Measurements from ENCODE around the gene PIGR. TPM values are rescaled to one million over a fixed set of nuclear protein-coding genes. Genes with fewer than 3 reads are reported as not detected.

PIGR gene
- total RNA-seq, 1 donor from 2014 or later = 0.06 TPM

DNA sequence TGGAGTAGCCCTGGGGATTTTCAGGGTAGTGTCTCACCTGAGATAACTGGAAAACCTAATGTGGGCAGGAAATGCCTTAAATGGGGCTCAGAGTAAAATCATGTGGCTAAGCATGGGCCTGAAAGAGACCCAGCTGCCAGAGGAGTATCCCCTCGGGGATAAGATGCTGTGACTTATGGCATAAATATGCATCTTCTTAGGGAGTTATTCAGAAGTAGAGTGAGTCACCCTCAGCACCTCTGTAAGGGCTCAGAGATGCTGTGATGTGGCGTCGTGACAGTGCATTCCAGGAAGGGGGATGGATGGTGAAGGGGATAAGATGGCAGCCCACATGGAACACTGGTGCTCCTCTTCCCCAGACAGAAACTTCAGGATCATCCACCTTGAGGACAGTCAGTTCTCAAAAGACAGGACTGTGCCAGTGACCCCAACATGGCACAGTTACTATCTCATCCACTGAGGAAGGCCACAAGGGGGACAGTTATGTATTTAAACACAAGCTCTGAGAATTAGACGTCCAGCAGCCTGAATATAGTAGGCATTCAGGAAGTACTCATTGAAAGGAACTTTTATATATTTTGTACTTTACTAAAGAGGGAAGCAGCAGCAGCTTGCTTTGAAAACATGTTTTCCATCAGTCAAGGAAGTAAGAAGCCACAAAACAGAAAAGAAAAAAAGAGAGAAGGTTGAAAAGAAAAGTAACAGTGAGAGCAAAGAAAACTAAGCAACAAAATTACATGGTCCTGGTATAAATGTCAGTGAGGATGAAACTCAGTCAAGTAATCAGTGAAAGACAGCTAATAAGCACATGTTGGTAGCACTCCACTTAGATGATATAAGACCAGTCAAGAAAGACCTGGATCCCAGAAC, 40.7 kb downstream of the PIGR start:
- TF ChIP-seq, protein P1, sequence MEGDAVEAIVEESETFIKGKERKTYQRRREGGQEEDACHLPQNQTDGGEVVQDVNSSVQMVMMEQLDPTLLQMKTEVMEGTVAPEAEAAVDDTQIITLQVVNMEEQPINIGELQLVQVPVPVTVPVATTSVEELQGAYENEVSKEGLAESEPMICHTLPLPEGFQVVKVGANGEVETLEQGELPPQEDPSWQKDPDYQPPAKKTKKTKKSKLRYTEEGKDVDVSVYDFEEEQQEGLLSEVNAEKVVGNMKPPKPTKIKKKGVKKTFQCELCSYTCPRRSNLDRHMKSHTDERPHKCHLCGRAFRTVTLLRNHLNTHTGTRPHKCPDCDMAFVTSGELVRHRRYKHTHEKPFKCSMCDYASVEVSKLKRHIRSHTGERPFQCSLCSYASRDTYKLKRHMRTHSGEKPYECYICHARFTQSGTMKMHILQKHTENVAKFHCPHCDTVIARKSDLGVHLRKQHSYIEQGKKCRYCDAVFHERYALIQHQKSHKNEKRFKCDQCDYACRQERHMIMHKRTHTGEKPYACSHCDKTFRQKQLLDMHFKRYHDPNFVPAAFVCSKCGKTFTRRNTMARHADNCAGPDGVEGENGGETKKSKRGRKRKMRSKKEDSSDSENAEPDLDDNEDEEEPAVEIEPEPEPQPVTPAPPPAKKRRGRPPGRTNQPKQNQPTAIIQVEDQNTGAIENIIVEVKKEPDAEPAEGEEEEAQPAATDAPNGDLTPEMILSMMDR (conservative IDR thresholded peaks at IDR 0.05; ENCODE audit: low read depth, low read length) = no peak
- no peak overlapping the region for H3K4me3 ChIP-seq (ENCODE audit: low read depth, low read length)
- no peak for DNase-seq (ENCODE audit: low read depth)

DNA sequence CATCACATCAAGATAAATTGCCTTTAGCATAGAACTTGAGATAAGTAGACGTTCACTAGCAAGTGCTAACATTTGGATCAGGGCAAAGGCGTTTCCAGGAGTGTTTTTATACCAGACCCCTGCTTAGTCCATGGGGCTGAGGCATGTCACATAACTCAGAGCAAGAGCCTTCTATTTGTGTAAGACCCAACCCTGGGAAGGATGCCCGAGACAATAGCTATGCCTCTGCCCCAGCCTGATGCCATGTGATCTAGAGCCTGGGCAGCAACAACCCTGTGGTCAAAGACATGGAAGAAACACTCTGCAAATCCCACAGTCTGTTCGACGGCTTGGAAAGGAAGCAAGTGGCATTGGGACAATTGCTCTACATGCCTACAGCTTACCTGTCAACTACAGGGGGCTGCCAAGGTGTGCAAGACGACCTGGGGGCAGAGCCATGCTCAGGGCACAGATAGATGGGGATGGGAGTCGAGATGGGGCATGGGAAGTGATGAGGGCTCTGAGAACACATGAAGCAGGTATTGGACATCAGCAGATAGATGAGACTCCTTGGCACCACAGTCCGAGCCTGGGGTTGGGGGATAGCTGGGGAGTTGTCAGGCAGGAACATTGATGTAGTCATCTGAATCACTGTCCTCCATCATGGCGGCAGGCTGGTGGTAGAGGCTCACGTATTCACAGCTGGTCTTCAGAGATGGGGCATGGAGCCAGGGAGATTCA, 41.7 kb downstream of the PIGR start:
- DNase-seq (ENCODE audit: low read depth) = no peak
- TF ChIP-seq, protein P1 (conservative IDR thresholded peaks at IDR 0.05; ENCODE audit: low read depth, low read length) = no peak
- no peak overlapping the region for H3K4me3 ChIP-seq (ENCODE audit: low read depth, low read length)

DNA sequence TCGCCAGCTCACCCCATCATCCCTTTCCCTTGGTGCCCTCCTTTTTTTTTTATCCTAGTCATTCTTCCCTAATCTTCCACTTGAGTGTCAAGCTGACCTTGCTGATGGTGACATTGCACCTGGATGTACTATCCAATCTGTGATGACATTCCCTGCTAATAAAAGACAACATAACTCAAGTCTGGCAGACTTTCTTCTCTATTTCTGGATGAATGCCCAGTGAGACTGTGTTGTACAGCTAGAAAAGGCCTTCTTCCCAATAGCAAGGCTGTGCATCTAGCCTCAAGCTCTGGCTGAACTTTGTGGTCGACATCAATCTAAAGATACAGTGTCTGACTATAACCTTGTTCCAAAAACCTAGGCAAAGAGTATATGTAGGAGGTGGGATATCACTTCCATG, 42.6 kb downstream of the PIGR start:
- no peak overlapping the region for H3K4me3 ChIP-seq (ENCODE audit: low read depth, low read length)
- DNase-seq (ENCODE audit: low read depth) = no peak
- TF ChIP-seq, protein P1 (conservative IDR thresholded peaks at IDR 0.05; ENCODE audit: low read depth, low read length) = no peak

DNA sequence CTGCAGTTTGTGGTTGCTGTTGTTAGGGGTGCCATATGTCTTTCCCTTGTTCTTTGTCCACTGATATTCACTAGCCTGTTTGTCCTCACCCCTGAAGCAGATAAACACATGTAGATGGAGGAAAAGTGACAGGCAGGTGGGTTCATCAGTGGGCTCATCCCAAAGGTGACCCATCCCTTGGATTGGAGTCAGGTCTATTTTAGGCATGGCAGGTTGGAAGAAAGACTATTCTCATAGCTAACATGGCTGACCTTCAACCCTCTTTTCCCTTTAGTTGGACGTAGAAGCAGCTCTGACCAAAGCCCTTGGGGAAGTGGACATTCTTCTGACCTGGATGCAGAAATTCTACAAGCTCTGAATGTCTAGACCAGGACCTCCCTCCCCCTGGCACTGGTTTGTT, 43.6 kb downstream of the PIGR start:
- DNase-seq (ENCODE audit: low read depth) = no peak
- no peak overlapping the region for H3K4me3 ChIP-seq (ENCODE audit: low read depth, low read length)
- TF ChIP-seq, protein P1 (conservative IDR thresholded peaks at IDR 0.05; ENCODE audit: low read depth, low read length) = no peak

DNA sequence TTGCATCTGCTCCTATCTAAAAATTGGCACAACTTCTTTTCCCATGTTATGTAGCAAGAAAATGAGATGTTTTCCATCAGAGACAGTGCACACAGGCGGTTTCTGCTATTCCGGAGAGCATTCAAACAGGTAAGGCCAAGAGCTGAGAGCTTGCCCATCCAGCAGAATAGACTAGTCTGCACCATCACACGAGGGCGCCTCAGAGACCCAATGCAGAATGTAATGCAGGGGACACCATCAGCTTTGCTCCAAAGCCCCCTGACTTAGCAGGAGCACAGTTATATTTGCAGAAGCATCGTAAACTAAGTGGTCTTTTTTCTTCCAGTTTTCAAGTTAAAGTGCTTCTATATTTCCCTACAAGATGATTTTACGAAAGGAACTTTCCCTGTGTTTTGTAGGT, 44.3 kb downstream of the PIGR start:
- TF ChIP-seq, protein P1 (conservative IDR thresholded peaks at IDR 0.05; ENCODE audit: low read depth, low read length) = no peak
- DNase-seq (ENCODE audit: low read depth) = no peak

DNA sequence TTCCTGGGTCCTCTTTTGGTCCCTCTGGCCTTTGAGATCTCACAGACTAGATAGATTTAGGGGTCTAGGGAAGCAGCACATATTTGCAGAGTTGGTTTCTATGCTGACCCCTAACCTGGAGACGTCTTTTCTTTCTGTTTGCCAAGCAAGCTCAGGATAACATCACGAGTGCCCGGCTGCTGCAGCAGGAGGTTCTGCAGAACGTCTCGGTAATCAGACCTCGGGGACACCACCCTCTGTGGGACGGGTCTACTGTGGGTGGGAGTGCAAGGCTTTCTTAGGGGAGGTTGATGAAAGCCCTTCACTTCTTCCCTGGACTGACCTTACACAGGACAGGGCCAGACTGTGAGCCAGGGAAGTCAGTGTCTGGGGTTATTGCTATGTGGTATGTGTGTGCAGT, 46.1 kb downstream of the PIGR start:
- TF ChIP-seq, protein P1 (conservative IDR thresholded peaks at IDR 0.05; ENCODE audit: low read depth, low read length) = no peak
- H3K4me3 ChIP-seq (ENCODE audit: low read depth, low read length) = no peak overlapping the region
- no peak for DNase-seq (ENCODE audit: low read depth)

More for the DNA sequence above, 44.3 kb downstream of the PIGR start:
- H3K4me3 ChIP-seq (ENCODE audit: low read depth, low read length) = no peak overlapping the region
